Naive B cell (primary cell): Measurements from ENCODE around the gene ZNF813. TPM values are rescaled to one million over a fixed set of nuclear protein-coding genes. Genes with fewer than 3 reads are reported as not detected.
"Not testable (repeated sequence)": the region's sequence is repeated elsewhere in the genome, so short reads cannot be mapped to it uniquely, and the experiment has no call there.

Experiments used
- ATAC-seq, 2 donors: fragments of 150-1000 bp; cut with Tn5 transposase; 2 replicates each; pipeline ENCODE4 v1.10.0; 2021; ENCODE audit warnings: low read depth in 2 of 2, mild to moderate bottlenecking in 2 of 2, moderate library complexity in 2 of 2
- DNase-seq: peaks from one replicate; pipeline ENCODE4 v3.0.0; 2022
- H3K27ac Mint-ChIP-seq, 6 donors: one replicate each; pipeline ENCODE4 v1.8.0; 2020 to 2022; ENCODE audit warnings: mild to moderate bottlenecking in 6 of 6, mixed read lengths in 6 of 6, moderate library complexity in 5 of 6, inconsistent platforms in 2 of 6
- H3K27me3 Mint-ChIP-seq, 3 donors: one replicate each; pipeline ENCODE4 v1.8.0; 2021 to 2022; ENCODE audit warnings: mixed read lengths in 3 of 3, mild to moderate bottlenecking in 1 of 3
- H3K36me3 Mint-ChIP-seq, 2 donors: one replicate each; pipeline ENCODE4 v1.8.0; 2020 to 2022; ENCODE audit warnings: mixed read lengths in 2 of 2, inconsistent platforms in 1 of 2, mild to moderate bottlenecking in 1 of 2
- H3K4me1 Mint-ChIP-seq, 3 donors: one replicate each; pipeline ENCODE4 v1.8.0; 2020 to 2022; ENCODE audit warnings: mixed read lengths in 3 of 3, inconsistent platforms in 1 of 3, mild to moderate bottlenecking in 1 of 3, moderate library complexity in 1 of 3
- H3K4me3 Mint-ChIP-seq, 8 donors: one replicate each; pipeline ENCODE4 v1.8.0; 2020 to 2022; ENCODE audit warnings: mild to moderate bottlenecking in 8 of 8, mixed read lengths in 8 of 8, moderate library complexity in 8 of 8, inconsistent platforms in 2 of 8
- H3K9me3 Mint-ChIP-seq, 7 donors: one replicate each; pipeline ENCODE4 v1.8.0; 2020 to 2022; ENCODE audit warnings: mixed read lengths in 7 of 7, mild to moderate bottlenecking in 5 of 7, inconsistent platforms in 2 of 7, moderate library complexity in 1 of 7
- polyA plus RNA-seq, 6 donors: library from polyadenylated mRNA; unstranded; fragments of 300-500 nt; fragmentation: Illumina TruSeq; gene quantifications; one replicate each; pipeline ENCODE4 v1.2.3, GENCODE V29; 2021; ENCODE audit warnings: low read depth in 6 of 6

Gene ZNF813
- polyA plus RNA-seq, 6 donors from 2014 or later: 4.6 to 8.3 (median 6.0) TPM

DNA sequence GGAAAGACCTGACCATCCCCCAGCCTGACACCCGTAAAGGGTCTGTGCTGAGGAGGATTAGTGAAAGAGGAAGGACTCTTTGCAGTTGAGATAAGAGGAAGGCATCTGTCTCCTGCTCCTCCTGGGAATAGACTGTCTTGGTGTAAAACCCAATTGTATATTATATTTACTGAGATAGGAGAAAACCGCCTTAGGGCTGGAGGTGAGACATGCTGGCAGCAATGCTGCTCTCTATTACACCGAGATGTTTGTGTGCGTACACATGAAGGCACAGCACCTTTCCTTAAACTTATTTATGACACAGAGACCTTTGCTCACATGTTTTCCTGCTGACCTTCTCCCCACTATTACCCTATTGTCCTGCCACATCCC, 30.5 kb downstream of the ZNF813 start:
- H3K36me3 Mint-ChIP-seq: peaks cover 16 to 17% of the 10 kb centered on the region in 2 donors
- H3K4me1 Mint-ChIP-seq, ATAC-seq, H3K27ac Mint-ChIP-seq, H3K4me3 Mint-ChIP-seq, DNase-seq: not testable (repeated sequence)
- H3K27me3 Mint-ChIP-seq: peaks cover 0 to 14% (median 4%) of the 10 kb centered on the region in 3 donors
- H3K9me3 Mint-ChIP-seq: peaks cover 10 to 81% (median 57%) of the 10 kb centered on the region in 7 donors

DNA sequence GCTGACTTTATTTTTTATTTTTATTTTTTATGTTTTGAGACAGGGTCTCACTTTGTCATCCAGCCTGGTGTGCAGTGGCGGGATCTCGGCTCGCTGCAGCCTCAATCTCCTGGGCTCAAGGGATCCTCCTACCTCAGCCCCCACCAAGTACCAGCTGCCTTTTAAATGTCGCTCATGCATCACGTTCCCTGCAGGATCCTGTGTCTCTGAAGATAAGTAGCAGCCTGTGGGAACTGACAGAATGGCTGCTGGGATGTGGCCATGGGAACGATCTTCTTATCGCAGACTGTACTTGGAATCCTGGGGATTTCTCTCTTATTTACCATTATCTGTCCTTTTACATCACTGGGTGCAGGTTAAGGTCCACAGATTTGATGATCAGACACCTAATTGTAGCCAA, 35.6 kb downstream of the ZNF813 start:
- not testable (repeated sequence) for H3K36me3 Mint-ChIP-seq, DNase-seq, H3K4me3 Mint-ChIP-seq, ATAC-seq, H3K4me1 Mint-ChIP-seq, H3K27ac Mint-ChIP-seq
- H3K27me3 Mint-ChIP-seq: peaks cover 12 to 44% (median 24%) of the 10 kb centered on the region in 3 donors
- H3K9me3 Mint-ChIP-seq: peaks cover 0 to 44% (median 13%) of the 10 kb centered on the region in 7 donors

DNA sequence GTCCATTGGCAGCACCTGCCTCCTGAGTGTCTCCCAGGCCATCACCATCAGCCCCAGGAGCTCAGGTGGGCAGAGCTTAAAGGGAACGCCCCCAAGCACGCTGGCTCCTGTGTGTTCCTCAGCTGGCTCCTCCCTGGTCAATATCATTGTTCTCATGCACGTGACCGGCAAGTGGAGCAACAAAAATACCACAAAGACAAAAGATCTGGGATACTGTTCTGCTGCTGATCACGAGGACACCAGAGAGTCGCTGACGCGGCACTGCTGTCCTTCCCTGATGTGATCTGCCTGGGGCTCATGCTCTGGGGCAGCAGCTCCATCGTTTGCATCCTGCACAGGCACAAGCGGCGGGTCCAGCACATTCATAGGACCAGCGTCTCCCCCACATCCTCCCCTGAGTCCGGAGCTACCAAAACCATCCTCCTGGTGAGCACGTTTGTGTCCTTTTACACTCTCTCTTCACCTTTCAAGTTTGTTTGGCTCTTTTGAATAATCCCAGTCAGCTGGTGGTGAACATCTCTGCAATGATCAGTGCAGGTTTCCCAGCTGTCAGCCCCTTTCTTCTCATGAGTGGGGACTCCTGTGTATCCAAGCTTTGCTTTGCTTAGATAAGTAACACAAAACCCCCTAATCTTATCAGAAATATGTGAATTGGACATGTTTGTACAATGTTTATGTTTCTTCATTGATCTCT, 36.3 kb downstream of the ZNF813 start:
- ATAC-seq, DNase-seq, H3K4me1 Mint-ChIP-seq, H3K36me3 Mint-ChIP-seq, H3K27ac Mint-ChIP-seq, H3K4me3 Mint-ChIP-seq: not testable (repeated sequence)
- H3K27me3 Mint-ChIP-seq: peaks cover 19 to 47% (median 28%) of the 10 kb centered on the region in 3 donors
- H3K9me3 Mint-ChIP-seq: peaks cover 0 to 41% (median 9%) of the 10 kb centered on the region in 7 donors

DNA sequence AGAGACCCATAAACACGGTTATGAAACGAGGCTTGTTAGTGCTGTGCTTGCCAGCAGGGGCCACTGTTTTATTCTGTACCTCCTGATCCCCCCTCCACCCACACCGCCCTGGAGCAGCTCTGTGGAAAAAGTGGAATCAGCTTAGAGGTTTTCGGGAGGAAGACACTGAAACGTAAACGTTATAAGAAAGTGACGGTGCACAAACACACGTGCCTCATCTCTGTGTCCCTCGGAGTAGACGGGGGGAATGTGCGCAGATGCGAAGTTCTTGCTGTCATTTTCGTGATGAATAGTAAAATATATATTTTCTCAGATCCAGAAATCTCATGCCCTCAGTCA, 36.8 kb downstream of the ZNF813 start:
- Mint-ChIP-seq H3K4me3 (peak overlapping the region in 1 of 8 donors; percentile 29), H3K27me3 (peaks cover 24 to 52% (median 28%) of the 10 kb centered on the region in 3 donors), H3K9me3 (peaks cover 0 to 37% (median 9%) of the 10 kb centered on the region in 7 donors)
- not testable (repeated sequence) for H3K36me3 Mint-ChIP-seq, H3K27ac Mint-ChIP-seq, DNase-seq, H3K4me1 Mint-ChIP-seq
- ATAC-seq: peak in 1 of 2 donors; percentile 48

DNA sequence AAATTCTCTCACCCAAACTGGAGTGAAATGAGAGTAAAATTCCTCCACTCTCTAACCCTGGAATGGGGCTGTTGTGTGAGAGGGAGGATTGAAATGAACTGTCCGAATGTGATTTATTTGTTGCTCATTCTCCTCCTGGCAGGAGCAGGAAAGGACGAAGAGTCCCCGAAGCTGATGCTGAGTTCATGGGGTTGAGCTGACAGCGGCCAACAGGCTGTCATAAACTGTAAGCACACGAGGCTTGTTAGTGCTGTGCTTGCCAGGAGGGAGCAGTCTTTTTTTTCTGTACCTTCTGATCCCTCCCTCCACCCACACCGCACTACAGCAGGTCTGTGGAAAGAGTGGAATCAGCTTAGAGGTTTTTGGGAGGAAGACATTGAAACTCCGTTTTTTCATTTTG, 37.4 kb downstream of the ZNF813 start:
- ATAC-seq (no peak), DNase-seq (no peak)
- no peak overlapping the region for H3K4me3 Mint-ChIP-seq
- peaks cover 29 to 57% (median 31%) of the 10 kb centered on the region in 3 donors for H3K27me3 Mint-ChIP-seq
- peaks cover 0 to 36% (median 9%) of the 10 kb centered on the region in 7 donors for H3K9me3 Mint-ChIP-seq
- H3K4me1 Mint-ChIP-seq: peaks cover 0 to 4% (median 0%) of the 10 kb centered on the region in 3 donors
- H3K36me3 Mint-ChIP-seq: peaks cover 0 to 8% of the 10 kb centered on the region in 2 donors
- H3K27ac Mint-ChIP-seq: no peak overlapping the region

DNA sequence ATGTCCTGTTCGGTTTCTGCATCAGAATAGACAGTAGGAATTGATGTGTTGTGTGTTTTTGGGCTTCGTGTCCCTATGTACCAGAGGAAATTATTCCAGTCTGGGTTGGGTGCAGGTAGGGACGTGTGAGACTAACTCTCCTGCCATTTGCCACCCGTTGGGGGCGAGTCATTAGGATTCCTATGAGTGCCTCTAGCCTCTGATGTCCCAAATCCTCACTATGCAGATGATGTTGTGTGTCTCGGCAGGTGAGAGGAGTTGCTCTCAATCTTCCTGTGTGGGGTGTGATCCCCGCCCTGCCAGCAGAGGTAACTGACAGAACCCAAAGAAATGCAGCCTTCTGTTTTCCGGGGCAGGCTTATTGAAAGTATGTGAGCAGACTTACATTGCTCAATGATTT, 39.2 kb downstream of the ZNF813 start:
- Mint-ChIP-seq H3K4me3 (peak overlapping the region in 1 of 8 donors; percentile 14), H3K27ac (no peak overlapping the region), H3K36me3 (peaks cover 0 to 8% of the 10 kb centered on the region in 2 donors), H3K9me3 (peaks cover 0 to 25% (median 4%) of the 10 kb centered on the region in 7 donors), H3K27me3 (peaks cover 31 to 52% (median 34%) of the 10 kb centered on the region in 3 donors), H3K4me1 (peaks cover 0 to 4% (median under 1%) of the 10 kb centered on the region in 3 donors)
- ATAC-seq (no peak), DNase-seq (no peak)

DNA sequence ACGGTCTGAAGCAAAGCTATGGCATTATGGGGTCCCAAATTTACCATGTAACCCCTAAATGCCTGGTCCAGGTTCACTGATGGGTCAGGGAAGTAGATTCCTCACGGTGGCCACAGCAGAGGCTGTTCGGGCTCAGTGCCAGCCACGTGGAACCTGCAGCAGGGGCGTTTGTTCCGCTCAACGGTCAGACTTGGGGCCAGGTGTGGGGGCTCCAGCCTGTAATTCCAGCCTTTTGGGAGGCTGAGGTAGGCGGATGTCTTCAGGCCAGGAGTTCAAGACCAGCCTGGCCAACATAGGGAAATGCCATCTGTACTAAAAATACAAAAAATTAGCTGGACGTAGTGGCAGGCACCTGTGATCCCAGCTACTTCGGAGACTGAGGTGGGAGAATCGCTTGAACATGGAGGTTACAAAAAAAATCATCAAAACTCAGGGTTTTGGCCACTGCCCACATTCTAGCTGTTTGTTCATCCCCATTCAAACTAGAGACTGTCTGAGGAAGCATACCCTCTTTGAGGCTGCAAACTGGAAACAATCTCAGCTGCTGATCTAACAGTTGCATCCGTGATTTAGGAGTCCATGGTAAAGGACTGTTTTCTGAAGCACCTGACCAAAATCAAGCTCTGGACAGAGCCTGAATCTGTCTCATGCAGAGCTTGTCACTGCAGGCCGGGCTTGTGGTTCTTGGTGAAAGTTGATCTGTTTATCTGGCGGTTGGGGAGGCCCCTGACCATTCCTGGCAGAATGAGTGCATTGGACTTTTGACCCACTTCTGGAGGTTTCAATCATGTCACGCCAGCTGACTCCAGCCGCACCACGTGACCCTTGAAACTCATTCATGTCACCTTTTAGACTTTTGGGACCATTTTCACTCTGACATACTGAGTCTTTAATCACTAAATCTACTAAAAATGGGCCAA, 40.2 kb downstream of the ZNF813 start:
- Mint-ChIP-seq H3K27ac (no peak overlapping the region), H3K4me3 (no peak overlapping the region), H3K9me3 (peaks cover 0 to 17% (median 3%) of the 10 kb centered on the region in 7 donors), H3K36me3 (peaks cover 0 to 8% of the 10 kb centered on the region in 2 donors), H3K4me1 (peaks cover 0 to 7% (median 3%) of the 10 kb centered on the region in 3 donors), H3K27me3 (peaks cover 31 to 48% (median 38%) of the 10 kb centered on the region in 3 donors)
- DNase-seq (no peak), ATAC-seq (no peak)

DNA sequence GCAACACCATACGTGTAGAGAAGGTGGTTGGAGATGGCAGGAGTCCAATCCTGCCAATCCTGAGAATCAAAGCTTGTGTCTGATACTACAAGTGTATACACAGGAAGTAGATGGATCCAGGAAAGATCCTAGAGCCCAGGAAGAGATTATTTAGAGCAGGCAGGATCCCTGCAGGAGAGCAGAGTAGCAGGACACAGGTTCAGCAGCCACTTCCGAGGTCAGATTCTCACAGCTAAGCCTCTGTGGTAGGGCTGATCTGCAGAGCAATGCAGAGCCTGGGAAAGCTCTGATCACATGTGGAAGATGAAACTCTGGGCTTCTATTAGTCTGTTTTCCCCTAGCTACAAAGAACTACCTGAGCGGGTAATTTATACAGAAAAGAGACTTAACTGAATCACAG, 41.9 kb downstream of the ZNF813 start:
- Mint-ChIP-seq H3K4me3 (no peak overlapping the region), H3K27me3 (peaks cover 31 to 45% (median 34%) of the 10 kb centered on the region in 3 donors), H3K9me3 (peaks cover 0 to 15% (median 3%) of the 10 kb centered on the region in 7 donors), H3K4me1 (peaks cover 0 to 3% (median 3%) of the 10 kb centered on the region in 3 donors), H3K27ac (no peak overlapping the region), H3K36me3 (peaks cover 0 to 8% of the 10 kb centered on the region in 2 donors)
- DNase-seq: no peak
- no peak for ATAC-seq

DNA sequence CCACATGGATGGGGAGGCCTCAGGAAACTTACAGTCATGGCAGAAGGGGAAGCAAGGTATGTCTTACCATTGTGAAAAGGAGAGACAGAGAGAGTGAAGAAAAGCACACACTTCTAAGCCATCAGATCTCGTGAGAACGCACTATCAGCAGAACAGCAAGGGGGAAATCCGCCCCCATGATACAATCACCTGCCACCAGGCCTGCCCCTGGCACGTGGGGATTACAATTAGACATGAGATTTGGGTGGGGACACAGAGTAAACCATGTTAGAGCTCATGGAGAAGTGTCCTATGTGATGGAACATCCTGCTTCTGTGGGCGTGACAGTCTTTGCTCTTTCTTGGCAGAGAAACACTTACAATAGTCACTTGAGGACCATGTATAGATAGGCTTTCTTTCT, 42.3 kb downstream of the ZNF813 start:
- no peak overlapping the region for H3K27ac Mint-ChIP-seq
- peaks cover 30 to 41% (median 31%) of the 10 kb centered on the region in 3 donors for H3K27me3 Mint-ChIP-seq
- peaks cover 0 to 8% of the 10 kb centered on the region in 2 donors for H3K36me3 Mint-ChIP-seq
- H3K4me3 Mint-ChIP-seq: no peak overlapping the region
- peaks cover 0 to 15% (median 3%) of the 10 kb centered on the region in 7 donors for H3K9me3 Mint-ChIP-seq
- ATAC-seq (no peak), DNase-seq (no peak)
- H3K4me1 Mint-ChIP-seq: peaks cover 0 to 3% (median 3%) of the 10 kb centered on the region in 3 donors

DNA sequence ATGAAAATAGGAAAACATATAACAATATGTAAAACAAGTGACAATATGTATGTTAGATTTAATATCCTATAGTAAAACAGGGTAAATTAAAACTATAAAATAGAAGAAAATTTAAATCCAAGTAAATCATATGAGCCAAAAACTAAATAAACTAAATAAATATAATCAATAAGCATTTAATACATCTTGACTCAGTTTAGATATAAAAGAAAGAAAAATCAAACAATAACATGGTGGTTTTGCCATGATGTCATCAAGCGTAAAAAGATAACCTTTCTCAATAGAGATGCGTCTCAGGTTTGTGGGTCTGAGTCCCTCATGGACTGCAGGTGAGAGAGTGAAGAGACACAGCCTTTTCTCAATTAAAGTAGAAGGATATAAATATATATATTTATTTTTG, 43.8 kb downstream of the ZNF813 start:
- Mint-ChIP-seq H3K36me3 (peaks cover 0 to 4% of the 10 kb centered on the region in 2 donors), H3K27ac (no peak overlapping the region), H3K4me1 (peaks cover 0 to 3% (median 3%) of the 10 kb centered on the region in 3 donors), H3K27me3 (peaks cover 25 to 28% (median 27%) of the 10 kb centered on the region in 3 donors), H3K9me3 (peaks cover 0 to 13% (median 1%) of the 10 kb centered on the region in 7 donors), H3K4me3 (no peak overlapping the region)
- ATAC-seq (no peak), DNase-seq (no peak)

DNA sequence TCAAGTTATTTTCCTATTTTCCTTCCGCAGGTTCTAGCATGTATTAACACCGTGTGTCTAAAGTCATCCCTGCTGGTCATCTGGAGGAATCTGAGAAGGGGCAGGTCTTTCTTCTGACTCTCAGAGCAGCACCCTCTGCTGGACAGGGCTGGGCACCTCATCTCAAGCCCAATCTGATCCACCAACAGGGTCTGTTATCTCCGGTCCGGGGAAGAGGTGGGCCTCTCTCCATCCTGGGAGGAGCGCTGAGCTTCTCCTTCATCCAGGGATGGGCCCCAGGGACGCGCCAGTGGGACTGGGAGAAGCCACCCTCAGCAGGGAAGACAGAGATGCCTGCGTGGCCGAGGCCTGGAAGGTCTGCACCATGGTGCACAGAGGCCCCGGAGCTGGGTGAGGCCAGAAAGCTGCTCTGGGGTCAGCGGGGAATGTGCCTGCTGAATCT, 44.4 kb downstream of the ZNF813 start:
- Mint-ChIP-seq H3K36me3 (no peaks in the 10 kb centered on the region), H3K27me3 (peaks cover 21 to 22% (median 22%) of the 10 kb centered on the region in 3 donors), H3K4me3 (no peak overlapping the region), H3K9me3 (peaks cover 0 to 7% (median 0%) of the 10 kb centered on the region in 7 donors), H3K4me1 (peaks cover 0 to 3% (median 3%) of the 10 kb centered on the region in 3 donors), H3K27ac (no peak overlapping the region)
- DNase-seq: peak; percentile 49
- ATAC-seq: peak; percentile 84 to 86

DNA sequence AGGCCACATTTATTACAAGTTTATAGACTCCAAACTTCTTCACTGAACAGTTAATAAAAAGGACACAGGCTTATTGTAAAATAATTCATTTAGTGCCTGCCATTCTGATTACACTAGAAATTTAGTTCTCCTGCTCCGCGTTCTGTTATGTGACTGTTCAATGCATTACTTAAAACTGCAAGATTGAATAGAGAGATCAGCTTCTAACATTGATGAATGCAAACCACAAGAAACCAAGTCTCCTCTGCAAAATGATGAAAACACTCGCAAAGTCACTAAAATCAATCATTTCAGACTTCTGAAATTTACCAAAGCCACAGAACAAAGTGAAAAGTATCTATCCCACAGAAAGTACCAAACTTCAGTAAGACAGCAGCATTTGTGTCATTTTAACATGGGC, 47.5 kb downstream of the ZNF813 start:
- H3K4me1 Mint-ChIP-seq, H3K4me3 Mint-ChIP-seq, H3K27ac Mint-ChIP-seq, DNase-seq, H3K36me3 Mint-ChIP-seq, ATAC-seq: not testable (repeated sequence)
- Mint-ChIP-seq H3K27me3 (peaks cover 0 to 12% (median under 1%) of the 10 kb centered on the region in 3 donors), H3K9me3 (peaks cover 4 to 11% (median 7%) of the 10 kb centered on the region in 7 donors)

DNA sequence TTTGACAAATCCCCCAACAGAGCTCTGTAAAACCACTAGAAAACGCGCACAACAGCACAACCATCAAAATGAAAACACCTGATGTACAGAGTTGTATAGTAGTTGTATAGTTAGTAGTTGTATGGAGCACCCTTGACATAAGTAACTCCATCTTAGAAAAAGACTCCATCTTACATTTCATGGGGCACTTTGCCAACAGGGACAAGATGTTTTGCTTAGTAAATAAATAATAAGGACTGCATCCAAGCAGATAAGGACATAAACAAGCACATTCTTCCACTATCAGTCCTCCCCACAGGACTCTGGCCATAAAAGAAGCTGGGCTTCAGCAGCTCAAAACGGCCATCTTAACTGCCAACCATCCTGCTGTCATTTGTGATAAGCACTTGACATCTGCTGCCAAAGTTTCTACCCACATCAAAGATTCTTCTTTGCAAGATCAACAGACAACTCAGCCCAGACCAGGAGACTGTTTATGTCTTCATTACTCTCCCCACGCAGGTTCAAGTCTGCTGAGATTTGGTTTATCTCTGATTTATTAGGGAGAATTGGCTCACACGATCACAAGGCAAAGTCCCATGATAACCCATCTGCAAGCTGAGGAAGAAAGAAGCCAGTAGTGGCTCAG, 49.7 kb downstream of the ZNF813 start:
- peaks cover 0 to 3% (median 0%) of the 10 kb centered on the region in 3 donors for H3K27me3 Mint-ChIP-seq
- peak overlapping the region in 1 of 8 donors; percentile 28 for H3K4me3 Mint-ChIP-seq
- H3K9me3 Mint-ChIP-seq: peaks cover 4 to 19% (median 13%) of the 10 kb centered on the region in 7 donors
- H3K4me1 Mint-ChIP-seq: peaks cover 12 to 16% (median 15%) of the 10 kb centered on the region in 3 donors
- no peak for ATAC-seq
- H3K27ac Mint-ChIP-seq: no peak overlapping the region
- peaks cover 0 to 17% of the 10 kb centered on the region in 2 donors for H3K36me3 Mint-ChIP-seq
- no peak for DNase-seq
